WTC11 (cell line): ENCODE results near the gene FAM89A. TPM values are rescaled to one million over a fixed set of nuclear protein-coding genes. Genes with fewer than 3 reads are reported as not detected.

Experiments used
- ATAC-seq: fragments of 200-7000 bp; cut with Tn5 transposase; 2 replicates; pipeline ENCODE4 v1.10.0; 2021; ENCODE audit warnings: mild to moderate bottlenecking, moderate library complexity
- Bru-seq: library from RNA; stranded (reverse); fragments of 400-500 nt; gene quantifications from one replicate; lab custom pipeline; 2021; lab: Mats Ljungman, UMichigan
- CTCF ChIA-PET: fragments of 300-600 bp; sonication (Branson Sonifier 250); formaldehyde crosslinking; loops from one replicate; lab custom pipeline; 2021; ENCODE audit warnings: antibody characterized with exemption; lab: Charles Lee
- POLR2A ChIA-PET: fragments of 350-600 bp; sonication (Branson Sonifier 250); formaldehyde crosslinking; loops from one replicate; lab custom pipeline; 2021; ENCODE audit warnings: antibody characterized with exemption; lab: Charles Lee
- DNase-seq: peaks from one replicate; pipeline ENCODE4 v3.0.0; 2021; ENCODE audit warnings: low spot score
- H3K27ac Mint-ChIP-seq: 2 replicates; pipeline ENCODE4 v1.8.0; 2021; ENCODE audit warnings: mixed read lengths
- H3K27me3 Mint-ChIP-seq: 2 replicates; pipeline ENCODE4 v1.8.0; 2021; ENCODE audit warnings: low read depth, mild to moderate bottlenecking, moderate library complexity, mixed read lengths
- H3K36me3 Mint-ChIP-seq: 2 replicates; pipeline ENCODE4 v1.8.0; 2021; ENCODE audit warnings: mixed read lengths
- H3K4me1 Mint-ChIP-seq: 2 replicates; pipeline ENCODE4 v1.8.0; 2022; ENCODE audit warnings: mixed read lengths
- H3K4me3 Mint-ChIP-seq: 2 replicates; pipeline ENCODE4 v1.8.0; 2021; ENCODE audit warnings: mild to moderate bottlenecking, moderate library complexity, mixed read lengths
- H3K9me3 Mint-ChIP-seq: 2 replicates; pipeline ENCODE4 v1.8.0; 2021; ENCODE audit warnings: mixed read lengths
- AFF4 ChIP-seq: sonication (generic); formaldehyde crosslinking; IDR thresholded peaks from 2 replicates; pipeline ENCODE4 v1.8.1; 2023; ENCODE audit warnings: mild to moderate bottlenecking, missing genetic modification reagents, borderline replicate concordance
- CREM ChIP-seq: sonication (generic); formaldehyde crosslinking; IDR thresholded peaks from 2 replicates; pipeline ENCODE4 v1.8.1; 2022; ENCODE audit warnings: mild to moderate bottlenecking, missing genetic modification reagents, moderate library complexity
- ESRRA ChIP-seq: sonication (generic); formaldehyde crosslinking; IDR thresholded peaks from 2 replicates; pipeline ENCODE4 v1.8.1; 2022; ENCODE audit warnings: mild to moderate bottlenecking, missing genetic modification reagents, borderline replicate concordance
- GABPB1 ChIP-seq: sonication (generic); formaldehyde crosslinking; IDR thresholded peaks from 2 replicates; pipeline ENCODE4 v1.8.1; 2023; ENCODE audit warnings: mild to moderate bottlenecking, missing genetic modification reagents
- IRF1 ChIP-seq: sonication (generic); formaldehyde crosslinking; IDR thresholded peaks from 2 replicates; pipeline ENCODE4 v1.8.0; 2023; ENCODE audit warnings: missing genetic modification reagents
- JAZF1 ChIP-seq: fragments of 250-450 bp; sonication (Bioruptor Pico); IDR thresholded peaks from 2 replicates; pipeline ENCODE4 v1.9.0; 2021; ENCODE audit warnings: moderate library complexity, mild to moderate bottlenecking, inconsistent platforms
- KAT7 ChIP-seq: sonication (generic); formaldehyde crosslinking; IDR thresholded peaks from 2 replicates; pipeline ENCODE4 v1.8.1; 2023; ENCODE audit warnings: missing genetic modification reagents, mild to moderate bottlenecking, borderline replicate concordance
- MYBL2 ChIP-seq: sonication (generic); formaldehyde crosslinking; IDR thresholded peaks from 2 replicates; pipeline ENCODE4 v1.8.1; 2023; ENCODE audit warnings: mild to moderate bottlenecking, moderate library complexity, missing genetic modification reagents
- SOX15 ChIP-seq: fragments of 250-450 bp; sonication (Bioruptor Pico); IDR thresholded peaks from 2 replicates; pipeline ENCODE4 v1.9.0; 2021; ENCODE audit warnings: mild to moderate bottlenecking
- SP1 ChIP-seq: sonication (generic); formaldehyde crosslinking; conservative IDR thresholded peaks from 2 replicates; pipeline ENCODE4 v1.8.1; 2022; ENCODE audit warnings: missing genetic modification reagents
- TCF7 ChIP-seq: sonication (generic); formaldehyde crosslinking; IDR thresholded peaks from 2 replicates; pipeline ENCODE4 v1.8.0; 2022; ENCODE audit warnings: mild to moderate bottlenecking, low read depth, missing genetic modification reagents, moderate library complexity
- TEAD1 ChIP-seq: sonication (generic); formaldehyde crosslinking; IDR thresholded peaks from 2 replicates; pipeline ENCODE4 v1.8.0; 2022; ENCODE audit warnings: mild to moderate bottlenecking, missing genetic modification reagents
- ZBTB21 ChIP-seq: sonication (generic); formaldehyde crosslinking; IDR thresholded peaks from 2 replicates; pipeline ENCODE4 v1.8.1; 2023; ENCODE audit warnings: mild to moderate bottlenecking, missing genetic modification reagents, borderline replicate concordance
- ZBTB43 ChIP-seq: sonication (generic); formaldehyde crosslinking; IDR thresholded peaks from 2 replicates; pipeline ENCODE4 v1.8.1; 2023; ENCODE audit warnings: mild to moderate bottlenecking, missing genetic modification reagents
- ZMAT4 ChIP-seq: fragments of 250-450 bp; sonication (Bioruptor Pico); IDR thresholded peaks from 2 replicates; pipeline ENCODE4 v1.9.0; 2021; ENCODE audit warnings: mild to moderate bottlenecking
- ZNF219 ChIP-seq: sonication (generic); formaldehyde crosslinking; IDR thresholded peaks from 2 replicates; pipeline ENCODE4 v1.8.0; 2023; ENCODE audit warnings: missing genetic modification reagents, mild to moderate bottlenecking, borderline replicate concordance
- ZNF317 ChIP-seq: sonication (generic); formaldehyde crosslinking; IDR thresholded peaks from 2 replicates; pipeline ENCODE4 v1.8.1; 2023; ENCODE audit warnings: low read depth, mild to moderate bottlenecking, moderate library complexity, missing genetic modification reagents, borderline replicate concordance
- ZNF423 ChIP-seq: fragments of 250-450 bp; sonication (Bioruptor Pico); IDR thresholded peaks from 2 replicates; pipeline ENCODE4 v2.1.2; 2022; ENCODE audit warnings: mild to moderate bottlenecking, moderate library complexity
- long read RNA-seq, 3 experiments: library from RNA in 1 of 3; library from capped mRNA in 1 of 3; library from polyadenylated mRNA in 1 of 3; unstranded in 2 of 3; stranded (forward) in 1 of 3; transcript quantifications; one replicate each; pipeline ENCODE4 v2.0.0, GENCODE V29; 2021
- total RNA-seq: library from RNA; stranded (reverse); gene quantifications from 3 replicates; pipeline ENCODE4 v1.2.3, GENCODE V29; 2021
- TF ChIP-seq, protein P1 (sequence below): fragments of 250-450 bp; sonication (Bioruptor Pico); IDR thresholded peaks from 2 replicates; pipeline ENCODE4 v1.9.0; 2021; ENCODE audit warnings: moderate library complexity, mild to moderate bottlenecking, inconsistent platforms, borderline replicate concordance

The FAM89A gene
- total RNA-seq = 2.0 to 2.4 TPM (median 2.2 TPM) in 3 replicates
- percentile 46 among the genes with signal in this experiment for Bru-seq, nascent RNA
- long read RNA-seq, experiment 1, transcript FAM89A-201 (2 exons, 1,495 nt) = major isoform, 8 of 8 reads
- long read RNA-seq, experiment 1, partial matches to known transcripts = 0 of 8 reads
- long read RNA-seq, experiment 1, other reads (novel, unspliced or antisense) = 0 of 8 reads
- long read RNA-seq, experiment 2, partial matches to known transcripts = 0 of 3 reads
- long read RNA-seq, experiment 2, other reads (novel, unspliced or antisense) = 0 of 3 reads
- long read RNA-seq, experiment 3 = 0 reads

DNA sequence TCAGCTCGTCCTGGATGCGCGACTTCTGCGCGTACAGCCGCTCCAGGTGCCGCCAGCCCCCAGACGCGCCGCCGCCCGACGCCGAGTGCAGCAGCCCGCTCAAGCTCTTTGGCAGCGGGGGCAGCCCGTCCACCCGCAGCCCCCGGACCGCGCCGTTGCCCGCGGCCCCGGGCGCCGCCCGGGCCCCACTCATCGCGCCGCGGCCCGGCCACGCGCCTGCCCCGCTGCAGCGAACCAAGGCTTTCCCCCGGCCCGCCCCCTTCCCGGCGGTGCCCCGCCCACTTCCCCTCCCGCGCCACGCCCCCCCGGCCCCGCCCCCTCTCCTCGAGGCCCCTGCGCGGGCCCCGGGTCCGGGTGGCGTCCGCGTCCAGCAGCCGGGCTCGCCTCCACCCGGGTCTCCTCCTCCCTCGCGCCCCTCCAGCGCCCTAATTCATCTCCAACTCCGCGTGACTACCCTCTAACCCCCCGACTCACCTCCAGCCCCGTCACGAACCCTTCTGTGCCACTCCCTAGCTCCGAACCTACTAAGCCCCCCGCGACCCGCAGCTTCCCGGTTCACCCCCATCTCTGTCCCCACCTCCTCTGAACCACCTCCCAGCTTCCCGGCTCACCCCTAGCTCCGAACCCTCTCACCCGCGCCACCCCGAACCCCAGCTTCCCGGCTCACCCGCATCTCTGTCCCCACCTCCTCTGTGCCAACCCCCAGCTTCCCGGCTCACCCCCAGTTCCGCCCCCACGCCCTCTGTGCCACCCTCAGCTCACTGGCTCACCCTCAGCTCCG lies at the start of gene FAM89A:
FAM89A (minus strand) TSS at position 236 of the 781 bp plus-strand sequence; CDS start at position 193, 43 bp downstream.
- TF ChIP-seq ZBTB21 (CRISPR knock-in tag) (no peak), SOX15 (CRISPR knock-in tag) (no peak), ZNF423 (CRISPR knock-in tag) (no peak), ZNF219 (CRISPR knock-in tag) (no peak), AFF4 (no peak), KAT7 (no peak), TCF7 (CRISPR knock-in tag) (no peak), GABPB1 (CRISPR knock-in tag) (no peak), ZBTB43 (CRISPR knock-in tag) (no peak), ZNF317 (CRISPR knock-in tag) (no peak), TEAD1 (no peak), MYBL2 (no peak), ESRRA (CRISPR knock-in tag) (no peak), IRF1 (no peak), JAZF1 (CRISPR knock-in tag) (no peak), CREM (CRISPR knock-in tag) (no peak), SP1 (no peak; the same call in 1 of the 2 replicates), ZMAT4 (no peak)
- TF ChIP-seq, protein P1, sequence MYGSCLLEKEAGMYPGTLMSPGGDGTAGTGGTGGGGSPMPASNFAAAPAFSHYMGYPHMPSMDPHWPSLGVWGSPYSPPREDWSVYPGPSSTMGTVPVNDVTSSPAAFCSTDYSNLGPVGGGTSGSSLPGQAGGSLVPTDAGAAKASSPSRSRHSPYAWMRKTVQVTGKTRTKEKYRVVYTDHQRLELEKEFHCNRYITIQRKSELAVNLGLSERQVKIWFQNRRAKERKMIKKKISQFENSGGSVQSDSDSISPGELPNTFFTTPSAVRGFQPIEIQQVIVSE (CRISPR knock-in tag) = no peak
- CTCF ChIA-PET = interaction anchor here (0.6 to 1.3 kb wide), 4 partner anchors 50 to 398 kb away, joined by 3 to 4 read pairs (median 3); no protein-coding TSS in a partner anchor
- Mint-ChIP-seq H3K9me3 (peaks cover 3% of the 10 kb centered on the region; the same call in 1 of the 2 replicates), H3K36me3 (no peaks in the 10 kb centered on the region), H3K27ac (no peak within 1 kb of the TSS), H3K4me1 (peaks cover 4% of the 10 kb centered on the region; the same call in 1 of the 2 replicates), H3K4me3 (peak within 1 kb of the TSS; percentile 65), H3K27me3 (peaks cover 95% of the 10 kb centered on the region)
- ATAC-seq (peak; percentile 48), DNase-seq (peak; percentile 38)
- POLR2A ChIA-PET = no interaction called here
